ENCODE results near the gene EBF3. TPM values are rescaled to one million over a fixed set of nuclear protein-coding genes. Genes with fewer than 3 reads are reported as not detected.

The EBF3 gene
- total and polyA plus RNA-seq, 11 donors: 3.6 to 8.8 (median 5.4) TPM

GRCh38 chr10:129916506-129916995 is 47.5 kb downstream of the EBF3 start:
- 68 to 85% (median 83%) methylated on average over 7 of the region's 7 CpGs for WGBS, 4 donors
- no peak for DNase-seq
- H3K4me1 ChIP-seq: peaks cover 0 to 46% (median 5%) of the 10 kb centered on the region in 12 donors
- no peaks in the 10 kb centered on the region for H3K9me3 ChIP-seq
- no peaks in the 10 kb centered on the region for H3K36me3 ChIP-seq
- TF ChIP-seq CTCF (IDR thresholded peaks at IDR 0.05): no peak
- TF ChIP-seq POLR2A (IDR thresholded peaks at IDR 0.05): no peak
- intact Hi-C loops (cut with DNase I): no loop called here
- H3K4me3 ChIP-seq: no peak overlapping the region
- no peaks in the 10 kb centered on the region for H3K27me3 ChIP-seq
- H3K27ac ChIP-seq: no peak overlapping the region
- no peak for ATAC-seq

GRCh38 chr10:129915526-129916378 is 48.3 kb downstream of the EBF3 start:
- DNase-seq: no peak
- Histone ChIP-seq H3K36me3 (no peaks in the 10 kb centered on the region), H3K9me3 (no peaks in the 10 kb centered on the region), H3K4me1 (peaks cover 0 to 46% (median 5%) of the 10 kb centered on the region in 12 donors), H3K27ac (no peak overlapping the region), H3K4me3 (no peak overlapping the region), H3K27me3 (no peaks in the 10 kb centered on the region)
- 86 to 90% (median 88%) methylated on average over 26 to 27 of the region's 27 CpGs for WGBS, 4 donors
- no peak for ATAC-seq
- intact Hi-C loops (cut with DNase I): no loop called here
- TF ChIP-seq POLR2A (IDR thresholded peaks at IDR 0.05) (no peak), CTCF (IDR thresholded peaks at IDR 0.05) (no peak)

- WGBS, 4 donors: 85 to 100% (median 87%) methylated on average over 1 to 2 of the region's 2 CpGs
- H3K9me3 ChIP-seq: no peaks in the 10 kb centered on the region
- no peak for TF ChIP-seq POLR2A (IDR thresholded peaks at IDR 0.05)
- TF ChIP-seq CTCF (IDR thresholded peaks at IDR 0.05): no peak
- DNase-seq (no peak), ATAC-seq (no peak)
- H3K27ac ChIP-seq: no peak overlapping the region
- H3K27me3 ChIP-seq: no peaks in the 10 kb centered on the region
- H3K4me1 ChIP-seq: peaks cover 0 to 46% (median 5%) of the 10 kb centered on the region in 12 donors
- no peaks in the 10 kb centered on the region for H3K36me3 ChIP-seq
- intact Hi-C loops (cut with DNase I): no loop called here
- no peak overlapping the region for H3K4me3 ChIP-seq
Measured at GRCh38 chr10:129914960-129915359, 49.1 kb downstream of the EBF3 start.

GRCh38 chr10:129914153-129914855 is 49.8 kb downstream of the EBF3 start:
- DNase-seq: no peak
- intact Hi-C loops (cut with DNase I): no loop called here
- H3K4me1 ChIP-seq: peaks cover 0 to 46% (median 5%) of the 10 kb centered on the region in 12 donors
- ATAC-seq: peak in 1 of 4 donors; percentile 18
- WGBS, 4 donors: 92 to 98% (median 95%) methylated on average over 16 to 19 of the region's 19 CpGs
- H3K4me3 ChIP-seq: no peak overlapping the region
- no peaks in the 10 kb centered on the region for H3K9me3 ChIP-seq
- H3K36me3 ChIP-seq: no peaks in the 10 kb centered on the region
- TF ChIP-seq CTCF (IDR thresholded peaks at IDR 0.05): no peak
- TF ChIP-seq POLR2A (IDR thresholded peaks at IDR 0.05): no peak
- H3K27ac ChIP-seq: no peak overlapping the region
- H3K27me3 ChIP-seq: no peaks in the 10 kb centered on the region
